Mesenchymal stem cell (in vitro differentiated cells and primary cell): ENCODE results near the gene LRCOL1.
A peak's percentile ranks its signal among the peaks of the same experiment; 100 is the strongest.

ENCODE experiments used
- DNase-seq: peaks from one replicate; pipeline ENCODE4 v3.0.0-alpha.2; 2013
- H2AFZ ChIP-seq: one replicate; pipeline ENCODE4 v1.6.1; 2013; ENCODE audit warnings: low read depth, mild to moderate bottlenecking, control low read depth, inconsistent platforms, low read length, moderate library complexity
- H2AK5ac ChIP-seq: 2 replicates; pipeline ENCODE4 v1.6.1; 2013; ENCODE audit warnings: low read length, moderate library complexity, mild to moderate bottlenecking, inconsistent platforms; ENCODE audit not compliant: severe bottlenecking
- H2BK120ac ChIP-seq: one replicate; pipeline ENCODE4 v1.6.1; 2013; ENCODE audit warnings: low read depth, mild to moderate bottlenecking, inconsistent platforms, low read length, moderate library complexity
- H2BK12ac ChIP-seq, 2 experiments: one replicate each; pipeline ENCODE4 v1.6.1; 2013; ENCODE audit warnings: inconsistent platforms in 2 of 2, low read length in 2 of 2, mild to moderate bottlenecking in 2 of 2, moderate library complexity in 2 of 2, control low read depth in 1 of 2
- H2BK15ac ChIP-seq: one replicate; pipeline ENCODE4 v1.6.1; 2013; ENCODE audit warnings: mild to moderate bottlenecking, low read depth, inconsistent platforms; ENCODE audit not compliant: poor library complexity, severe bottlenecking
- H2BK5ac ChIP-seq: 2 replicates; pipeline ENCODE4 v1.6.1; 2013; ENCODE audit warnings: low read depth, mild to moderate bottlenecking, low read length, control low read depth, inconsistent platforms; ENCODE audit not compliant: poor library complexity, severe bottlenecking
- H3K14ac ChIP-seq, 2 experiments: one replicate each; pipeline ENCODE4 v1.6.1; 2013; ENCODE audit warnings: inconsistent platforms in 2 of 2, low read length in 2 of 2, control low read depth in 1 of 2, mild to moderate bottlenecking in 1 of 2, moderate library complexity in 1 of 2
- H3K18ac ChIP-seq, 2 experiments: one replicate each; pipeline ENCODE4 v1.6.1; 2013; ENCODE audit warnings: inconsistent platforms in 2 of 2, low read length in 2 of 2, control low read depth in 1 of 2, low read depth in 1 of 2, mild to moderate bottlenecking in 1 of 2
- H3K23ac ChIP-seq, 2 experiments: one replicate each; pipeline ENCODE4 v1.6.1; 2013; ENCODE audit warnings: inconsistent platforms in 2 of 2, low read length in 2 of 2, mild to moderate bottlenecking in 2 of 2, moderate library complexity in 2 of 2, control low read depth in 1 of 2
- H3K27ac ChIP-seq: 2 replicates; pipeline ENCODE4 v1.5.1; 2013; ENCODE audit warnings: mild to moderate bottlenecking, moderate library complexity, low read length, control low read depth, inconsistent platforms; ENCODE audit not compliant: poor library complexity, severe bottlenecking
- H3K27me3 ChIP-seq, 2 experiments: 2 replicates each; pipeline versions ENCODE4 v1.6.1 to v1.7.0; 2013; ENCODE audit warnings: low read length in 2 of 2, mild to moderate bottlenecking in 2 of 2, moderate library complexity in 2 of 2, control low read depth in 1 of 2, inconsistent platforms in 1 of 2; ENCODE audit not compliant: control insufficient read depth in 1 of 2, insufficient read depth in 1 of 2
- H3K36me3 ChIP-seq, 2 experiments: 2 replicates each; pipeline versions ENCODE4 v1.6.1 to v1.7.0; 2013; ENCODE audit warnings: low read length in 2 of 2, control low read depth in 1 of 2, inconsistent platforms in 1 of 2, low read depth in 1 of 2, mild to moderate bottlenecking in 1 of 2; ENCODE audit not compliant: insufficient read depth in 2 of 2, control insufficient read depth in 1 of 2
- H3K4ac ChIP-seq, 2 experiments: one replicate each; pipeline ENCODE4 v1.6.1; 2013; ENCODE audit warnings: inconsistent platforms in 2 of 2, low read length in 2 of 2, mild to moderate bottlenecking in 2 of 2, moderate library complexity in 2 of 2, control low read depth in 1 of 2, low read depth in 1 of 2
- H3K4me1 ChIP-seq: 2 replicates; pipeline ENCODE4 v1.6.1; 2013; ENCODE audit warnings: low read depth, low read length, control low read depth; ENCODE audit not compliant: control insufficient read depth, insufficient read depth
- H3K4me2 ChIP-seq: 2 replicates; pipeline ENCODE4 v1.6.1; 2013; ENCODE audit warnings: low read length, mild to moderate bottlenecking, inconsistent platforms; ENCODE audit not compliant: poor library complexity, severe bottlenecking
- H3K4me3 ChIP-seq, 2 experiments: 2 replicates each; pipeline versions ENCODE4 v1.5.1 to v1.7.0; 2013; ENCODE audit warnings: low read length in 2 of 2, mild to moderate bottlenecking in 2 of 2, control low read depth in 1 of 2, low read depth in 1 of 2; ENCODE audit not compliant: insufficient read depth in 1 of 2
- H3K79me1 ChIP-seq: replicated peaks from 2 replicates; pipeline ENCODE4 v1.6.1; 2013; ENCODE audit warnings: mild to moderate bottlenecking, control low read depth, low read length, inconsistent platforms; ENCODE audit not compliant: poor library complexity, severe bottlenecking
- H3K9ac ChIP-seq: 2 replicates; pipeline ENCODE4 v1.7.0; 2013; ENCODE audit warnings: mild to moderate bottlenecking, low read length, moderate library complexity
- H3K9me3 ChIP-seq: 2 replicates; pipeline ENCODE4 v1.7.0; 2013; ENCODE audit warnings: mild to moderate bottlenecking, low read length; ENCODE audit not compliant: control insufficient read depth
- H4K8ac ChIP-seq: one replicate; pipeline ENCODE4 v1.6.1; 2013; ENCODE audit warnings: inconsistent platforms, mild to moderate bottlenecking, low read length, moderate library complexity
- H4K91ac ChIP-seq: one replicate; pipeline ENCODE4 v1.6.1; 2013; ENCODE audit warnings: mild to moderate bottlenecking, low read length, inconsistent platforms
- WGBS: methylation state at CpG from one replicate; pipeline ENCODE4 v1.1.7; 2013; ENCODE audit warnings: mixed read lengths; 5-methylcytosine and 5-hydroxymethylcytosine counted together

LRCOL1 gene

GRCh38 chr12:132556801-132557200, 53.6 kb downstream of the LRCOL1 start:
- H3K27me3 ChIP-seq = peaks cover 0 to 7% of the 10 kb centered on the region in 2 experiments
- no peak overlapping the region for H2BK15ac ChIP-seq
- H3K4me3 ChIP-seq = no peak overlapping the region
- H2BK12ac ChIP-seq = no peak overlapping the region
- H3K9me3 ChIP-seq = no peaks in the 10 kb centered on the region
- no peak overlapping the region for H2AFZ ChIP-seq
- no peak for DNase-seq
- WGBS = 96% methylated on average over 17 of the region's 17 CpGs
- H4K91ac ChIP-seq = peak overlapping the region; percentile 40
- no peak overlapping the region for H3K18ac ChIP-seq
- H2AK5ac ChIP-seq = no peak overlapping the region
- no peak overlapping the region for H3K4me2 ChIP-seq
- H3K36me3 ChIP-seq = peaks cover 0 to 30% of the 10 kb centered on the region in 2 experiments
- no peak overlapping the region for H3K14ac ChIP-seq
- H3K79me1 ChIP-seq = peaks cover 11% of the 10 kb centered on the region
- H3K4me1 ChIP-seq = peaks cover 30% of the 10 kb centered on the region
- H2BK5ac ChIP-seq = no peak overlapping the region
- H3K23ac ChIP-seq = no peak overlapping the region
- no peak overlapping the region for H3K4ac ChIP-seq
- no peak overlapping the region for H4K8ac ChIP-seq
- H2BK120ac ChIP-seq = no peak overlapping the region
- no peak overlapping the region for H3K9ac ChIP-seq
- no peak overlapping the region for H3K27ac ChIP-seq

GRCh38 chr12:132556216-132556615, 54.2 kb downstream of the LRCOL1 start:
- Histone ChIP-seq H3K9me3 (no peaks in the 10 kb centered on the region), H2BK12ac (no peak overlapping the region), H3K18ac (no peak overlapping the region), H3K27ac (no peak overlapping the region), H3K23ac (no peak overlapping the region), H3K4me3 (no peak overlapping the region), H2BK120ac (no peak overlapping the region), H3K4me1 (peaks cover 24% of the 10 kb centered on the region), H3K4me2 (no peak overlapping the region), H3K79me1 (peaks cover 6% of the 10 kb centered on the region), H3K4ac (no peak overlapping the region), H4K91ac (peak overlapping the region; percentile 11), H4K8ac (no peak overlapping the region), H2BK15ac (no peak overlapping the region), H3K27me3 (peaks cover 0 to 7% of the 10 kb centered on the region in 2 experiments), H3K14ac (no peak overlapping the region), H3K36me3 (peaks cover 0 to 36% of the 10 kb centered on the region in 2 experiments), H3K9ac (no peak overlapping the region), H2AFZ (no peak overlapping the region), H2BK5ac (no peak overlapping the region), H2AK5ac (no peak overlapping the region)
- DNase-seq = no peak
- WGBS = 94% methylated on average over 14 of the region's 16 CpGs

- 92% methylated on average over 13 of the region's 13 CpGs for WGBS
Measured at GRCh38 chr12:132555686-132556085, 54.7 kb downstream of the LRCOL1 start.

GRCh38 chr12:132554845-132555630, 55.3 kb downstream of the LRCOL1 start:
- Histone ChIP-seq H3K14ac (no peak overlapping the region), H4K8ac (no peak overlapping the region), H3K4ac (no peak overlapping the region), H2AFZ (no peak overlapping the region), H3K4me3 (no peak overlapping the region), H3K18ac (no peak overlapping the region), H3K4me1 (peaks cover 25% of the 10 kb centered on the region), H3K9me3 (no peaks in the 10 kb centered on the region), H3K4me2 (no peak overlapping the region), H3K27me3 (no peaks in the 10 kb centered on the region), H2BK12ac (no peak overlapping the region), H4K91ac (no peak overlapping the region), H3K36me3 (peaks cover 0 to 36% of the 10 kb centered on the region in 2 experiments), H2BK15ac (no peak overlapping the region), H2BK120ac (no peak overlapping the region), H3K9ac (no peak overlapping the region), H3K79me1 (no peaks in the 10 kb centered on the region), H3K23ac (no peak overlapping the region), H3K27ac (no peak overlapping the region), H2BK5ac (no peak overlapping the region), H2AK5ac (no peak overlapping the region)
- DNase-seq = no peak
- 94% methylated on average over 53 of the region's 53 CpGs for WGBS

More at GRCh38 chr12:132555686-132556085, 54.7 kb downstream of the LRCOL1 start:
- Histone ChIP-seq H3K36me3 (peaks cover 0 to 36% of the 10 kb centered on the region in 2 experiments), H3K23ac (no peak overlapping the region), H2BK15ac (no peak overlapping the region), H4K91ac (no peak overlapping the region), H3K18ac (no peak overlapping the region), H2BK120ac (no peak overlapping the region), H3K79me1 (peaks cover 2% of the 10 kb centered on the region), H2AK5ac (no peak overlapping the region), H3K14ac (no peak overlapping the region), H2AFZ (no peak overlapping the region), H2BK12ac (no peak overlapping the region), H3K9ac (no peak overlapping the region), H4K8ac (no peak overlapping the region), H3K27me3 (peaks cover 0 to 1% of the 10 kb centered on the region in 2 experiments), H3K4me2 (no peak overlapping the region), H3K9me3 (no peaks in the 10 kb centered on the region), H3K27ac (no peak overlapping the region), H3K4ac (no peak overlapping the region), H3K4me1 (peaks cover 22% of the 10 kb centered on the region), H3K4me3 (no peak overlapping the region), H2BK5ac (no peak overlapping the region)
- DNase-seq = no peak
